ENCODE data around the gene HPCAL4.

The HPCAL4 gene

DNA sequence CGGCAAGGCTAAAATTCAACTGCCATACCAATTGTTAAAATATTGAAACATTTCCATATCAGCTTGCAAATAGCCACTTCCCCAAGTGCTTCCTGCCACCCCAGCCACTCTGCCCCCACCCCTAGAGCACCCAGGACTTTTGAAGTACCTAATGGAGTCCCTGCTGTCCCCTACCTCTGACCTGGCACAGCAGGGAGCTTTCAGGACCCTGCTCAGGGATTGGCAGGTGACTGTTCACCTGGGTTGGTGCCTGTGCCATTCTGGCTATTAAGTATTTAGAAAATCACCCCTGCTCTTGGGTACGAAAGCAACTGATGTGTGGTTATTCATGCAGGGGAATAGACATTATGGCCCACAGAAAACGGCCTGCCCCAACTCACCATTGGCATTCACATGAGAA is 9.1 kb upstream of the HPCAL4 start:
- DNase-seq = no peak

DNA sequence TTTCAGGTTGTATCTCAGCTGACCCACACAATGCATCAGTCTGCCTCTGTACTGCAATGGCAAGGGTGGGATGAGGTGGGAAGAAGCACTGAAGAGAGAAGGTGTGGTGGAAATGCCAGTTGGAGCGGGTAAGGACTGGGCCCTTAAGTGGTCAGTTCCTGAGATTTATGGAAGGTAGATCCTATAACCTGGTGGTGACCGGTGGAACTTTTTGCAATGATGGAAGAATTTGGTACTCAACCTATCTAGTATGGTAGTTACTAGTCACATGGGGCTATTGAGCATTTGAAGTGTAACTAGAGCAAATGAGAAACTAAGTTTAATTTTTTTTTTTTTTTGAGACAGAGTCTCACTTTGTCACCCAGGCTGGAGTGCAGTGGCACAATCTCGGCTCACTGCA is 8.2 kb upstream of the HPCAL4 start:
- DNase-seq = no peak

DNA sequence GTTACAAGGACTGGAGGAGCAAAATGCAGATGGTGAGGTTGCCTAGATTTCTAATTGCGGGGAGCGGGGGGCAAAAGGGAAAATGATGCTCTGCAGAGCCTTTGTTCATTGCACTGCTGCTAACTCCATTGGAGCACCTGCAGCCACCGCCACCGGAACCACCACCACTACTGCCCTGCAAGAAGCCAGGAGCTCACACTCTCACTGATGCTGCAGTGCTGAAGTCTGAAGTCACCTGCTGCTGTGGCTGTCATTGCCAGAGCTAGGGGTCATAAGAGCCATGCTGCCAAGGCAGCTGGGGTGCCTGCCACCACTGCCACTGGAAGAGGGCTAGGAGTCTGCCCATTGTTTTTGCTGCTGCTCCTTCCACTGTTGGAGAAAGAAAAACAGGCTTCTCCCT is 7.3 kb upstream of the HPCAL4 start:
- no peak for DNase-seq

GRCh38 chr1:39696448-39696847 is 5.2 kb upstream of the HPCAL4 start:
- no peak for DNase-seq

- DNase-seq = no peak
Observed at GRCh38 chr1:39695016-39695415, 3.8 kb upstream of the HPCAL4 start.

DNA sequence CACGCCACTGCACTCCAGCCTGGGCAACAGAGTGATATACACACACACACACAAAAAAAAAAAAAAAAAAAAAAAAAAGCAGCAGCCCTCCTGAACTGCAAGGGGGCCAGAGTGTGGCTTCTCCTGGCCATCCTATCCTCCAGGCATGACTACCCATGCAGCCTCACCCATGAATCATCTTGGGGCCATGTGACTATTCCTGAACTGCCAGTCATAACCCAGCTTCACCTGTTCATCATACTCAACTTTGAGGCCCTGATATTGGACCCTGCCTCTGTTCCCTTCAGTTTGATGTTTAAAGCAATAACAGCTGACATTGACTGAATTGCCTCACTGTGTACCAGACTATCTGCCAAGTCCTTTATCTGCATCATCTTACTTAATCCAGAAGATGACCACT is 2.8 kb upstream of the HPCAL4 start:
- DNase-seq = no peak

- peak in 2 of 3 experiments; percentile 34 to 47 for DNase-seq
Observed at GRCh38 chr1:39692152-39693074, 1.2 kb upstream of the HPCAL4 start.

GRCh38 chr1:39690794-39691382 is 345 bp downstream of the HPCAL4 start:
- DNase-seq = no peak

GRCh38 chr1:39690225-39690624 is 1.0 kb downstream of the HPCAL4 start:
- no peak for DNase-seq

GRCh38 chr1:39689635-39690034 is 1.6 kb downstream of the HPCAL4 start:
- DNase-seq = peak in 2 of 3 experiments; percentile 31 to 72

GRCh38 chr1:39689214-39689613 is 2.0 kb downstream of the HPCAL4 start:
- DNase-seq = peak in 1 of 3 experiments; percentile 54

- DNase-seq = no peak
Observed at GRCh38 chr1:39688706-39689105, 2.5 kb downstream of the HPCAL4 start.

- no peak for DNase-seq
Observed at GRCh38 chr1:39687243-39687642, 4.0 kb downstream of the HPCAL4 start.

GRCh38 chr1:39685071-39685470 is 6.2 kb downstream of the HPCAL4 start:
- no peak for DNase-seq

- DNase-seq = no peak
Observed at GRCh38 chr1:39684313-39684664, 6.9 kb downstream of the HPCAL4 start.

DNA sequence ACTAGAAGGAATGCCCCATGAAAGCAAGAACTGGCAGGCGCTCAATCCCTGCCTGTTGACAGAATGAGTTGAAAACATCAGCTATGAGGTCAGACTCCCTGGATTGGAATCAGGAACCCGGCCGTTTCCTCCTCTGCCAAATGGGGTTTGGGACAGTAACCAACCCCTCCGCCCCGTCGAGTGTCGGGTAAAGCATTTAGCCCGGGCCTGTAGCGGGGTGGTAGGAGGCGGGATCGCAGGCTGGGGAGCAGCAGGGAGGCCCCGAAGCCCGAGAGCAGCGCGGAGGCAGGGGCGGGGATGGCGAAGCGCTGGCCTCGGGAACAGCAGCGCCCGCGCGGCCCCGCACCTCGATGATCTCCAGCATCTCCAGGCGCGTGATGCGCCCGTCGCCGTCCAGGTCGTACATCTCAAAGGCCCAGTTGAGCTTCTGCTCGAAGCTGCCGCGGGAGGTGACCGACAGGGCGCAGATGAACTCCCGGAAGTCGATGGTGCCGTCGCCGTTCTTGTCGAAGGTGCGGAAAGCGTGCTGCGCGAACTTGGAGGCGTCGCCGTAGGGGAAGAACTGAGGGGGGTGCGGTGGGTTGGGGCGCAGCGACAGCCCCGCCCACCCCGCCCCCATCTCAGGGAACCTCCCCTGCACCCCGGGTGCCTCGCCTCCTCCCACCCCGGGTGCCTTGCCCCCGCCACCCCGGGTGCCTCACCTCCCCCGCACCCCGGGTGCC is 7.5 kb downstream of the HPCAL4 start:
- DNase-seq = no peak

GRCh38 chr1:39681999-39682398 is 9.2 kb downstream of the HPCAL4 start:
- no peak for DNase-seq

- no peak for DNase-seq
Observed at GRCh38 chr1:39681294-39681693, 9.9 kb downstream of the HPCAL4 start.

GRCh38 chr1:39680751-39681150 is 10.5 kb downstream of the HPCAL4 start:
- DNase-seq = no peak

DNA sequence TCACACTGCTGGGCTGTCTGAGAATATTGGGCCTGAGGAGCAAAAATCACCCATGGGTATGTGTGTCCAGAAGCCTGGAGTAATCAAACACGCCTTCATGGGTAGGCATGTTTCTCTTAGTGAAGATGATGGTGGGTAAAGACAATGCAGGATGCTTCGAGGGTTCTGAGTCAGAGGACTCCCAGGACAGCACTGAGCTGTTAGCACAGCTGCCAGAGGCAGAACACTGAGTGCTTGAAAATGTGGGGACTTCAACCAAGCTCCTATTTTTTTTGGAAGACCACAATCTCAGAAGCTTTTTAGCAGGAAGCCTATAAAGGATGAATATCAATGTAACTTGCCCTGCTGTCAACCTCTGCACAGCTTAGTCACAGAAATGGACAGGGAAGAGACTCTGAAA is 11.4 kb downstream of the HPCAL4 start:
- DNase-seq = no peak

DNA sequence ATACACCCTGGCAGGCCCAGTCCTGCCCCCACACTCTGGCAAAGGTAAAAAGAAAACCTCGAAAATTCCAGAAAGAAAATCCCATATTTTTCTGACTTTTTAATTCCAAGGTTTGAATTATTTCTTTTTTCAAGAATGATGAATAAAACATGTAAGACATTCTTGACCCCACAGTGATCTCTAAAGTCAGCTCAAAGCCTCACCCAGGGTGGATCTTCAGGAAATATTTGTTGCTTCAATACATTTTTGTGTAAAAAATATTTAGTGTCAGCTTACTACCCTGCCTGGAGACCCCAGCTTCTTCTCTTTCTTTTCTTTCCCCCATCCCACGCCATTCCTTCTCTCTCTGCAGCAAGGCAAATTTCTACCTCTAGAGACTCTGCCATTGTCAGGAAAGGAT is 12.3 kb downstream of the HPCAL4 start:
- DNase-seq = no peak

DNA sequence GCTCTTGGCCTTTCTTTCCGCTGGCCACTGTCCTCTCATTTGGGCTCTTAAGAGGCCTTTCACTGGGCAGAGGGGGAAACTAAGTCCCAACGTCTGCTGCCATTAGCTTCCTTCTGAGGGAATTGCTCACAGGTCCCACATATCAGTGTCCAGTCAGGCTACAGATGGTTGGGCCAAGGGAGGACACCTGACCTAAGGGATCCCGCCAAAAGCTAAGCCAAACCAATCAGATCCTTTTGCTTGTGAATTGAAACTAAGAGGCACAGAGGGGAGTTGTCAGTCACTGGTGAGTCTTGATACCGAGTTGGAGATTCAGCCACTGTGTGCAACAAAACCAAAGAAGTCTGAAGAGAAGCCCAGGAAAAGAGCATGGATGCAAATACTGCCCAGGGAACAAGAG is 13.6 kb downstream of the HPCAL4 start:
- DNase-seq = no peak

DNA sequence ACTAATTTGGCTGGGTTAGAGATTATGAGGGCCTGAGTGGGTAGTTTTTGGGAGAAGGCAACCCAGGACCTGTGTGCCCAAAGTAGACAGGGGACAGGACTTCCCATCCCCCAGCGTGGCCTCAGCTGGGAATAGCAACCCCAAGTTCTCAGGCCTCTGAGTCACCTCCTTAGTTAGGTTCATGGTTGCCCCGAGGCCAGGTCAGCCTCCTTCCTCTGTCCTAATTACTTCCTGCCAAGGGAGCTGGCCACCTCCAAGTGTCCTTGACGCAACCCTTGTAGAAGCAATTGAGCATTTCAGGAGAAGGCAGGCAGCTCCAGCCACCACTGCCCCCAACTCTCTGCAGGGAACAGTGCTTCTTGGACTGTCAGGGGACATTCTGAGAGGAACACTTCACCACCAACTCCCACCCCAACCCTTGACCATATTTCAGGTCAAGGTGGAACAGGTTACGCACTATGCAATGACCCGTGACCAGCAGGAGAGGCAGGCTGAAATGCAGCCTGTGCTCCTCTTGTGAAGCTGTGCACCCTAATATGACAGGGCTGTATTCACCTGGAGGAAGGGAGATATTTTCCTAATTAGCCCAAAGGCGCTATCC is 14.2 kb downstream of the HPCAL4 start:
- no peak for DNase-seq
